NCI-H510A treated with DMSO at 0.1 percent for 48 hours (cell line): Measurements from ENCODE around the gene CREG1.

Experiments
- DNase-seq: peaks from one replicate; lab custom pipeline; 2025; lab: John Stamatoyannopoulos, UW

Gene CREG1

DNA sequence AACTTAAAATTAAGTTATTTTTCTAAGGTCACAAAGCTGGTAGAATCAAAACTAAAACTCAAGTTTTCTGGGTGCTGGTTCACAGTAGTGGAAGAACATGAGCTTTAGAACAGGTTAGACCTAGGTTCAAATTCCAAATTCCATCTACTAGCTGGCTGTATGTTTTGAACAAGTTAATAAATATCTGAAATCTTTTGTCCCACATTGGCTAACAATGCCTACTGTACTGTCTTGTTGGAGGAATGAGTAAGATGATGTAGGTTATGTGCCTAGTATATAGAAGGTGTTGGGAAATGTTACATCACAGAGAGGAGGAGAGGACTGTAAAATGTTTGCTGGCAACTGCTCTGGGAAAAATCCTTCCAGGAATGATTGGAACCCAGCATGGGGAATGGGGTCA is 21.2 kb downstream of the CREG1 start:
- DNase-seq, result no peak

- DNase-seq, result no peak
These were observed 23.6 kb downstream of the CREG1 start for GRCh38 chr1:167529829-167530474.

DNA sequence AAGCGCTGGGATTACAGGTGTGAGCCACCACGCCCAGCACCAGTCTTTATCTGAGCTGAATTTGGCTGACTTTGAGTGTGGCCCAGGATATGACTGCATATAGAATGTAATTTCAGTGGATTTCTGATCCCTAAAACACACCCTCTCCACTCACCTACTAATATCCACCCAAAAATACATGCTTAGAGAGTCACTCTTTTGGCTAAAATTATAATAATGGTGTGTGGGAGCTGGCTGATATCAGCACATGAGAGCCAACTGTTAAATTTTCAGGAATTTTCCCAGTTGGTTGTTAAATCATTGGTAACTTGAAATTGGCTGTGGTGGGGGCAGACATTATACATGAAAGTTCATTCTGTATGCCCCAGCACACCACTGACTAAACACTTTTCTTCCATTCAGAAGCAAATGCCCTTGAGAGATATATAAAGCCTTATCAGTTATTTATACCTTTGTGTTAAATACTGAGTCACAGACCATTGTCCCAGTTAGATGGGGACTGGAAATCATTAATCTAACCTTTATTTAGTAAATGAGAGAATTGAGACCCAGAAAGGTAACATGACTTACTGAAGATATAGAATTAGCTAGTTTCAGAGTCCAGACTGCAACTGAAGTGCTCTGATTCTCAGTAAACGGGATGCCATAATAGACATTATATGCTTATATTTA is 25.4 kb downstream of the CREG1 start:
- DNase-seq, result no peak

- peak; percentile 11 for DNase-seq
These were observed 26.7 kb downstream of the CREG1 start for GRCh38 chr1:167526667-167527383.

DNA sequence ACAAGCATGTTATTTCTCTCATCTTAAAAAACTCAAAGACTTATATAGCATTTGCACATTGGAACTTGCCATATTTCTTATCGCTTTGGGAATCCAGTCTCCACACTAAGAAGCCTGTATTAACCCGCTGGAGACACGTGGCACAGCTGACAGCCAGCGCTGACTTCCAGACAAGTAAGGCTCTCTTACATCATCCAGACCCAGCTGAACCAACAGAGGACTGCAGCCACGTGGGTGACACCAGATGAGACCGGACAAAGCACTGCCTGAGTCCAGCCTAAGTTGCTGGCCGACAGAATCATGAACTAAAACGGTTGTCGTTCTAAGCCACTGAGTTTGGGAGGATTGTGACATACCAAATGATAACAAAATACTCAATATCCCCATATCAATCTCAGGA is 28.9 kb downstream of the CREG1 start:
- DNase-seq, result no peak

DNA sequence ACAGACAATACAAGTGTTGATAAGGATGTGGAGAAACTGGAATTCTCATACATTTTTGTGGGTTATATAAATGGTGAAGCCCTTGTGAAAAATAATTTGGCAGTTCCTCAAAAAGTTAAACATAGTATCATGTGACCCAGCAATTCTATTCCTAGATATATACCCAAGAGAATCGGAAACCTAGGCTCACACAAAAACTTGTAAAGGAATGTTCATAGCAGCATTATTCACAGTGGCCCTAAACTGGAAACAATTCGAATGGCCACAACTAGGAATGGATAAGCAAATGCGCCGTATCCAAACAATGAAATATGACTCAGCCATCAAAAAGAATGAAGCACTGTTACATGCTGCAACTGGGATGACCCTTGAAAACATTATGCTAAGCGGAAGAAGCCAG is 31.3 kb downstream of the CREG1 start:
- DNase-seq, result no peak

GRCh38 chr1:167520711-167521206 is 32.8 kb downstream of the CREG1 start:
- DNase-seq, result no peak

- DNase-seq, result no peak
These were observed 35.2 kb downstream of the CREG1 start, which contains the start of gene CD247 for GRCh38 chr1:167518331-167518700. Gene CD247 (minus strand): TSS chr1:167518529. CDS start chr1:167518465, 64 bp downstream.

DNA sequence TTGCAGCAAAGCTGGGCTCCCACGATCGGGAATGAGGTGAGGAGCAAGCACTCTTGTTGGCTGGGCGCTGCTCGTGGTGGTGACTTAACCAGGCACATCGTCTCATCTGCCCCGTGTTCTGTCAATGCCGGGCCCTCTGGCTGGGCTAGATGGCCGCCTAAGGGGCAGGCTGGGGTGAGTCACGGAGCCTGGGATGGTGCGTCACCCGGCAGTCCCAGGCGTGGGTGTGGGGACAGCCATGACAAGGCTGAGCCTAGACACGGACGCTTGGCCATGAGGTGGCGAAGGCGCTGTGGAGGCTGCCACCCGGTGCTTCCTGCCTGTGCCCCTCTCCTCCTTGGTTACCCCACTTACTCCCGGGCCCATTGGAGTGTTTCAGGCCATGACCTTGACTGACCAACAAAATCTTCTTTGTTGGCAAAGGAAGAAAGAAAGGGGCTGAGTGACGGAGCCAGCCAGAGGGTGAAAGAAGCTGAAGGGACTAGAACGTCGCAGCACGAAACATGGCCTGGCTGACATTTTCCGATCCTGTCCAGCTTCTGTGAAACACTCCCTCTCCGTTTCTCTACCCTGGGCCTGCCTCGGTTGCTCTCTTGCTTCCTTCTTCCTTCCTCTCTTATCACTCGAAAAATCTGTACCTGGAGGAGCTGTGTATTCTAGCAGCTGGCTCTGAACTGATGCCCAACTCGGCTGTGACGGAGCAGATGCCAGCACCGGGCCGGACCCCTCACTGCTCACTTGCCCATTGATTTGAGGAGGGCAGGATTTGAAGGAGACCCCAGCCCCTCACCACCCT is 35.8 kb downstream of the CREG1 start:
- DNase-seq, result no peak

DNA sequence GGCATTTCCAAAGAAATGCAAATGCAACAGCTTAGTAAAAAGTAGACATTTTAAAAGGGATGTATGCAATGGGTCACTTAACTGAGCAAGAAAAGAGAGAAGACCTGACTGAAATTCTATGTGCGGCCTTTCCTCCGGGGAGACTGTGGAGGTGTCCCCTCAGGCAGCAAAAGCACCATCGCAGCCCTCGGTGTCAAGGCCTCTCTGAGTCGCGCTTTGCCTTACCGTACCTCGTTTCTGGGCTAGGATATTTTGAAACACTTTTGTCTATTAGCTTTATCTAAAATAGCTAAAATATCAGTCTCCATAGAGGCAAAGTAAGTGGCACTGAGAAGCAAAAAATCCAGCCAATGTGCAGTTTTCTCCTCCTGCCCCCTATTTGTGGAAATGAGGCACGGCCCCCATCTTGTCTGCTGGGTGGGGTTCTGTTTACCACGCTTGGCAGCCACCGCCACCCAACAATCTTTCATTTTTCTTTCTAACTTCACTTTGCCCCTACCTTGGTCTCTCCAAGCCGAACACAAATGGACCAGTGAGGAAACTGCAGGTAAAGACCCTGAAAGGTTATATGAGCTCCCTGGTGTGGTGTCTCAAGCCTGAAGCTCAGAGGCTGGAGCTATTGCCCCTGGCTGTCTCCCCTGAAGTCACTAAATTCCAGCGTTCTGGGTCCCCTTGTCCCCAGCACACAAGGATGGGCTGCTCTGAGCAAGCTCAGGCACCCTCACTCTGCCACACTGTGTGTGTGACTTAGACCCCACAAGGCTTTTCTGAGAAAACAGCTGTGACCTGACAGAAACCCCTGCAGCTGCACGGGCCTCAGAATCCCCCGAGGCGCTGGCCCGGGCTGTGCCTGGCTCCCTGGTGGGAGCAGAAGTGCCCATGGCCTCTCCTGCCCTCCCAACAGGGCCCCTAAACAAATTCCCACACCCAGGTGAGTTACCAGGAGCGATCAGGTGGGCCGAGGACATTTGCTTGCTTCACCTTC is 36.9 kb downstream of the CREG1 start:
- no peak for DNase-seq

GRCh38 chr1:167515893-167516321 is 37.7 kb downstream of the CREG1 start:
- no peak for DNase-seq

- no peak for DNase-seq
These were observed 38.1 kb downstream of the CREG1 start for GRCh38 chr1:167515461-167515860.

- no peak for DNase-seq
These were observed 39.3 kb downstream of the CREG1 start for GRCh38 chr1:167514288-167514687.

GRCh38 chr1:167512046-167512654 is 41.4 kb downstream of the CREG1 start:
- DNase-seq, result no peak

DNA sequence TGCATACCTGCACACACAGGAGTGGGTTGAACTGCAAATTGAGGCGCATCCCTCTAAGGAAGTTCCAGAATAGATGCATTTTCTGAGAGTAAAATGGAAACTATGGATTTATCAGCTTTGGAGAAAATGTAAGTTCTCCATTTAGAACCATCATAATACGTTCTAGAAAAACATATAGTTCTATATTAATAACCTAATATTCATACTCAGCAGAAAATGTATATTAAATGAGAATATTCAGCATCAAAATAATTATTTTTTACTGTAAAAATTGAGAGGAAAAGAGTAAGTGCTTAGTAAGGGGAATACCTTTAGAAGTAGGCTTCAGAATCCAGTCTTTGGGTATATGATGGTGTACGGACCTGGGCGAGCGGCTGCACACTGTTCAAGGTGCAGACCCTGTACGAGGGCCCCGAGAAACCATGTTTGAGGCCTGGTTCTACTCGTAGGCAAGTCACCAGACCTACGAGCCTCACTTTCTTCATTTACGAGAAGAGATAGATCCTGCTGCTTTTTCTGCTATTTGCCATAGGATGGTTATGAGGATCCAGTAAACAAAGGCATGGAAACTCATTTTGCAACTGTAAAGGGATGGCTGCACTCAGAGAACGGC is 42.1 kb downstream of the CREG1 start:
- no peak for DNase-seq

GRCh38 chr1:167510881-167511280 is 42.7 kb downstream of the CREG1 start:
- no peak for DNase-seq

DNA sequence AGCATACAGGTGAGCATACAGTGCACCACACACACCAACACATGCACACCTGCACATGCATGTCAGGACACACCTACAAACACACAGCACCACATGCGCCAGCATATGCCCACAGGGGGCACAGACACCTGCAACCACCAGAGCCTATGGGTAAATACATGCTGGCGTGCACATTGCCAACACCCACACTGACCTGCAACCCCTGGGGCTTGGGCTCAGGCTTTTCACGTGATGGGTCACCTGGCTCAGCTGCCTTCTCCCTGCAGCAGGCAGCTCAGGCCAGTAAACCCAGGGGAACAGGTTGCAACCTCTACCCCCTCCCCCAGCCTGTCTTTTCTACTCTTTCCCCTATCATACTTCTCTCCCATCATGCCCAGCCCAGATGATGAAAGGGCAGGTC is 43.3 kb downstream of the CREG1 start:
- DNase-seq, result no peak

DNA sequence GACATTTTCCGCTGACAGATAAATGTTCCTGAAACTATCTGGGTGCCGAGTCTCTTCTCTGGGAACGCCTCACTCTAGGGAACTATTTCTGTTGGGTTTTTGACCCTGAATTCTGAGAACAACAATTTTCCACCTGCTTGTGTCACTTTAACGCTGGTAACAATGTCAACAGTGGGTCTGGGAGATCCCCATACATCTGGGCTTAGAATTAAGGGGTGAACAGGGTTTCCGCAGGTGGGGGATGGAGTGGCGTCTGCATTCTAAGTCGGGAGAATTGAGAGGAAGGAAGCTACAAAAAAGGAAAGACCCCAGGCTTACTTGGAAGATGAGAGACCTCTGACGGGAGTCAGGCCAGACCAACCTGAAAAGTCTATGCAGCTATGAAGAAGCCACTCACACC is 44.0 kb downstream of the CREG1 start:
- DNase-seq, result no peak

DNA sequence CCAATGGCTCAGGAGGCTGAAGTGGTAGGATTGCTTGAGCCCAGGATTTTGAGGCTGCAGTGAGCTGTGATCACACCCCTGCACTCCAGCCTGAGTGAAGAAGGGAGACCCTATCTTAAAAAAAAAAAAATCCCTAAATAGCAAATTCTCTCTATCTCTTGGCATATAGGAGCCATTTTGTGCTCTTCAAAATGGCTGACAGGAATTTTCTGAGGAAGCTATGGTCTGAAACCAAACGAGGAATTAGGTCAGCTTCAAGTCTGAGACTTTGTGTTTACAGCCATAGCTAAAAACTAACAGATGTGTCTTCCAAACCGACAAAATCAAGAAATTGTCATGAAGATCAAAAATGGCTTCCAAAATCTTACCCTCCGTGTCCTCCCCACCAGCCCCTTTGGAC is 45.8 kb downstream of the CREG1 start:
- DNase-seq, result no peak

DNA sequence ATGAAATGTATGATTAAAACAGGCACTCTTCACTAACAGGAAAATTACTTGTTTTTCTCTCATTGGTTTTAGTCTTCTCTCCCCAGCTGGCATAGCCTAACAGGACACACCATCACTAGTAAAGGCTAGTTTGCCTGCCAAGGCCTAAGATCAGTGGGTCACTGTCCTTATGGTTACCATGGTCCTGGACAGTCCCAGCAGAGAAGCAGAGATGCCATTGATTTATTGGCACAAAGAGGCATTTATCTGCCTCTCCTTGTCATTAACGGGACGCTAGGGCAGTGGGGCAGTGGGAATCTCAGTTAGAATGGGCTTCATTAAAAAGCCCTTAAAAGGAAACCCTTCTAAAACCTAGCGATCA is 49.1 kb downstream of the CREG1 start:
- DNase-seq, result no peak
